Measurements from ENCODE around the gene ZNF717. TPM values are rescaled to one million over a fixed set of nuclear protein-coding genes. Genes with fewer than 3 reads are reported as not detected.
"Not testable (repeated sequence)": the region's sequence is repeated elsewhere in the genome, so short reads cannot be mapped to it uniquely, and the experiment has no call there.

ZNF717 gene
- total RNA-seq: 10 to 100 TPM; 10.5 to 13.8 TPM

DNA sequence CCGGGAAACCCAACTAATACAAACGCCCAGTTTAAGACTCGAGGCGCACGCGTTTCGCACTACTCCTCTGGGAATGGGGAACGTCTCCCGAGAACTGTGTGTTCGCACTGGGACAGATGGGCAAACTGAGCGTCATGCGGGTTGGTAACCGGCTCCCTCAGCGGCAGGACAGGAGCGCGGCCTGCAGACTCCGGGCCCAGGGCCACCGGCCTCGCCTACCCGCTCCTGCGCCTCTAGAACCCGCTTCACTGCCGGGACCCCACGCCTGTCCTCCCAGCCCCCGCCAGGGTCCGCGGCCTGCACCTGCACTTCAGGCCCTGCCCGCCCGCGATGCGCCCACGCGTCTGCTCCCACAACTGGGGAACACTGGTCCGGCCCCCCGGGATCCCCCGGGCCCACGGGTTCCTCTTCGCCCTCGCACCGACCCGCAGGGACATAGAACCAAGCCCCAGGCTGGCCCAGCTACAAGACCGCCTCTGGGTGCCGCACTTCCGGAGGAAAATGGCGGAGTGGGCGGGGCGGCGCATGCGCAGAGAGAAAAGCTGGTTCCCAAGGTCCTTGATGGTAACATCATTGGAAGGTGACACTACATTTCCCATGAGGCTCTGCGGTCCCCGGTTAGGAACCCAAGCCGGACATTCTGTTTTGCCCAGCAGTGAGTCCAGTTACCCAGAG is at the start of gene ZNF717:
ZNF717 (minus strand) TSS at position 469 of the 675 bp plus-strand sequence. CDS start 2,187 bp downstream, outside the sequence.
- peak; percentile 93 for DNase-seq (ENCODE audit: low spot score in 2 of 2)
- Mint-ChIP-seq H3K27ac (peak within 1 kb of the TSS; percentile 88 to 95), H3K36me3 (peaks cover 50 to 64% of the 10 kb centered on the region in 2 donors), H3K9me3 (peaks cover 16 to 30% of the 10 kb centered on the region in 2 donors)
- ATAC-seq: peak in 1 of 2 donors; percentile 66

DNA sequence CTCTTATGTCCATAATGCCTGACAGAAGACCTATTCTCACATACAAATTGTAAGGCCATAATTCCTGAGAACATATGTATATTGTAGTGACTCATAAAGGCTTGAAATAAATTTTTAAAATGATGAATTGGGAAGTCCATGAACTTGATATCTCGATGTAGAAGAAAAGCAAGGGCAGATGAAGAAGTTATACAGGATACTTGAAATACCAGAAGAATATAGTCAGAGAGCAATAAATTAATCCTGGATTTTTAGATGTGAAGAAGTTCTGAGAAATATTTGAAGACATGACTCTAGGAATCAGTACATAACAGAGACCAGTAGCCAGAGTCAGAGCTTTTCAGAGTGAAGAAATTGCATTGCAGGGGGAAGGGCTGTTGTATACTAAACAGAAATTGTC is 45.7 kb upstream of the ZNF717 start:
- ATAC-seq; H3K27ac Mint-ChIP-seq; DNase-seq (ENCODE audit: low spot score in 2 of 2): not testable (repeated sequence)
- Mint-ChIP-seq H3K36me3 (peaks cover 0 to 10% of the 10 kb centered on the region in 2 donors), H3K9me3 (peaks cover 14 to 18% of the 10 kb centered on the region in 2 donors)

DNA sequence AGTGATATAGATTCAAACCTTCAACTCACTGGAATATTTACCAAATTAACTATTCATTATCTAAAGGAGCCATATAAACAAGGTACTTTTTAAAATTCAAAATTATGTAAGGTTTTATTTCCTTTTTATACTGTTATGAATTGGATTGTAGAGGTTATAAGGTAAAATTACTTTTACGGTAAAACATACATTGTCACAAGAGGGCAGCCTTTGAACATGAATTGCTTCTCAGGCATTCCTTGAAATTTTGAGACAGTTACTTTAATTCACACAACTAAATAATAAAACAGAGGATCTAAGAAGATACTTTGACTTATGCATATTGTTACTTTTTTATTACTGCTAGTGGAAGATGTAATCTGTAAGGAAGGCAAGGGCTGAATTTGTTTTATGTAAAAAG is 32.7 kb upstream of the ZNF717 start:
- H3K27ac Mint-ChIP-seq; H3K36me3 Mint-ChIP-seq; DNase-seq (ENCODE audit: low spot score in 2 of 2); ATAC-seq; H3K9me3 Mint-ChIP-seq: not testable (repeated sequence)

DNA sequence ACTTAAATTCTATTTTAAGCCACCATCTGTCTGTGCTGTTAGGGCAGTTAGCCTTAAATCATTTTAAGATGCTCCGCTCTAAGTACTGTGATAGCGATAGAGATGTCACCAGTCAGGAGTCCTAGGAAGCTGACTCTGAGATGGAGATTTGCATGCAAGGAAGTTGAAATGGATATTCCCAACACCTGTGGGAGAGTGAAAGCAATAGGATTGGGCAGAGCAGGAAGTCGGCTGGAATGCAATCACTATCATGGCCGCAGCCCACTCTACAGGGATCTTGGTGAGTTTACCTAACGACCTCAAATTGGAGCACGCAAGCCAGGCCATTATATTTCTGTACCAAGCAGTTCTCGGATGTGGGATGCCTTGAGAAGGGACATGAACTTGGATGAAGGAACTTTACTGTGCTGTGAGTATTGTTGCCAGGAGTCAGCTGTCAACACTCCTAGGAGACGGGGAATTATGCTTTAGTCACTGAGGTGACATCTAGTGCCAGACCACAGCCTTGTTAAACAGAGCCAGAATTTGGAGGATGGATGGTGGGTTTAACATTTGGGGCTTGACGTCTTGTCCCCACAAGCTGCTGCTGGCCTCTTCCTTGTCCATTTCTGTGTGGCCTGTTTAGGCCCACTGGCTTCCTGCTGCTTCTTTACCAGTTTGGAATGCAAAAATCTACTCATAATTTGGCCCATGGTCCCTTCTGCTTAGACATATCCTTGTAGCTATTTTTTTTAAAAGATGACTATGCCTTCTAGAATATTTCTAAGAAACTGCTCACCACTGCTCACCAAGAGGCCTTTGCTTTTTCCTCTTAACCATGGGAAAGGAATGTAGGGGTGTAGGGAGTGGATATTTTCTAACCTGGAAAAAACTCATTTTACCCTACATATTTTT is 31.2 kb upstream of the ZNF717 start:
- H3K27ac Mint-ChIP-seq; H3K9me3 Mint-ChIP-seq; H3K36me3 Mint-ChIP-seq; DNase-seq (ENCODE audit: low spot score in 2 of 2); ATAC-seq: not testable (repeated sequence)

DNA sequence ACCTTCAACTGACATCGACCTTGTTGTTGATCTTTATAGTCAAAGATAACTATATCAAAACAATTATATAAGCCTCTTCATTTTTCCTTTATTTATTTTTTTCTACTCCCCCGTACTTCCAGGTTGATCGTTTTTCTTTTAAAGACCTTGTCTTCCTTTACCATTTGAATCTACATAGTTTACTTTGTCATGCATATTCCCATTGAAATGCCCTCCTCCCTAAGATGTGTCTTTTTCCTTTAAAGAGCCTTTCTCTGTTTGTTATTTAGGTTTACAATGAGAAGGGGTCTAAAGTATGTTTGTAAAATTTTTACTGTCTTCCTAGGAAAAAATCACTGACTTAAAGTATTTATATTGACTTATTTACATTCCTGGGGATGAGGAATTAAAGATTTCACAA is 29.4 kb upstream of the ZNF717 start:
- no peak for ATAC-seq
- H3K36me3 Mint-ChIP-seq: peaks cover 0 to 5% of the 10 kb centered on the region in 2 donors
- H3K9me3 Mint-ChIP-seq: peaks cover 8 to 9% of the 10 kb centered on the region in 2 donors
- no peak overlapping the region for H3K27ac Mint-ChIP-seq
- DNase-seq (ENCODE audit: low spot score in 2 of 2): no peak

DNA sequence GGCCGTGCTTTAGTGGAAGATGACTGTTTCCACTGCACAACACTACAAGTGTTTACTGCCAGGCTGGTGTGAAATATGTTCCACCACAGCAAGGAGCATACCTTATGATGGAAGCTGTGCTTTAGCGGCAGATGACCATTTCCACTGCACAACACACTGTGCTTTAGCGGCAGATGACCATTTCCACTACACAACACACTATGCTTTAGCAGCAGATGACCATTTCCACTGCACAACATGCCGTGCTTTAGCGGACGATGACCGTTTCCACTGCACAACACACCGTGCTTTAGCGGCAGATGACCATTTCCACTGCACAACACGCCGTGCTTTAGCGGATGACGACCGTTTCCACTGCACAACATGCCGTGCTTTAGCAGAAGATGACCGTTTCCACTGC is 2.8 kb downstream of the ZNF717 start:
- H3K27ac Mint-ChIP-seq: no peak overlapping the region
- H3K36me3 Mint-ChIP-seq: peaks cover 77 to 85% of the 10 kb centered on the region in 2 donors
- peaks cover 34 to 36% of the 10 kb centered on the region in 2 donors for H3K9me3 Mint-ChIP-seq
- DNase-seq (ENCODE audit: low spot score in 2 of 2) (no peak), ATAC-seq (no peak)

DNA sequence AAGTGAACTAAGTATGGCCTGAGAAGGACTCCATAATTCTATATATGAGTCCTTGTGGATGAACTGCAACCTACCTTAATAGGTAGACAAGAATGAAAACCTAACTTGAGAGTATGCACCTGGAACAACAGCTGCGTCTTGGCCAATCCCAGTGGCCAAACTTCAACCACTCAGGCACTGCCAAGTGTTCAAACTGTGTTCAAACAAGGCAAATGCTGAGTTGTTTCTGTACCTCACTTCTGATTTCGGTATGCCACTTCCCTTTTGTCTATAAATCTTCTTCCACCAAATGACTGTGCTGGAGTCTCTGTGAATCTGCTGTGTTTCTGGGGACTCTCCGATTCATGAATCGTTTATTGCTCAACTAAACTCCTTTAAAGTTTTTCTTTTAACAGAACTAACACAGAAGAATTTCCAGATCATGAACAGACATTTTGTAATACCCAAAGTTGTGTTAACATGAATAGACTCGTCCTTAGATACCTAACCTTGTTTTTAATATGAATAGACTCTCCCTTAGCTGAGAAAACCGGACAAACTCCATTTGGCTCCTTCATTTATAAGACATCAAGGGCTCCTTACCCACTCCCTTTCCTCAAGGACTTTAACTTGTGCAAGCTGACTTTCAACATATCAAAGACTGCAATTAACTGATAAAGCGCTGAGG is 4.1 kb downstream of the ZNF717 start:
- peak overlapping the region; percentile 24 to 62 for H3K27ac Mint-ChIP-seq
- ATAC-seq (no peak), DNase-seq (ENCODE audit: low spot score in 2 of 2) (peak in 1 of 2 donors; percentile 18)
- peaks cover 31 to 38% of the 10 kb centered on the region in 2 donors for H3K9me3 Mint-ChIP-seq
- peaks cover 79 to 87% of the 10 kb centered on the region in 2 donors for H3K36me3 Mint-ChIP-seq

DNA sequence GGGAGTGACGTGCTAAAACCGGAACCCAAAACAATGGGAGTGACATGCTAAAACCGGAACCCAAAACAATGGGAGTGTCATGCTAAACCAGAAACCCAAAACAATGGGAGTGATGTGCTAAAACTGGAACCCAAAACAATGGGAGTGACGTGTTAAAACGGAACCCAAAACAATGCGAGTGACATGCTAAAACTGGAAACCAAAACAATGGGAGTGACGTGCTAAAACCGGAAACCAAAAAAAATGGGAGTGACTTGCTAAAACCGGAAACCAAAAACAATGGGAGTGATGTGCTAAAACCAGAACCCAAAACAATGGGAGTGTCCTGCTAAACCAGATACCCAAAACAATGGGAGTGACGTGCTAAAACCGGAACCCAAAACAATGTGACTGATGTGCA is 7.6 kb downstream of the ZNF717 start:
- Mint-ChIP-seq H3K9me3 (peaks cover 23 to 31% of the 10 kb centered on the region in 2 donors), H3K36me3 (peaks cover 67 to 68% of the 10 kb centered on the region in 2 donors)
- H3K27ac Mint-ChIP-seq; DNase-seq (ENCODE audit: low spot score in 2 of 2); ATAC-seq: not testable (repeated sequence)

DNA sequence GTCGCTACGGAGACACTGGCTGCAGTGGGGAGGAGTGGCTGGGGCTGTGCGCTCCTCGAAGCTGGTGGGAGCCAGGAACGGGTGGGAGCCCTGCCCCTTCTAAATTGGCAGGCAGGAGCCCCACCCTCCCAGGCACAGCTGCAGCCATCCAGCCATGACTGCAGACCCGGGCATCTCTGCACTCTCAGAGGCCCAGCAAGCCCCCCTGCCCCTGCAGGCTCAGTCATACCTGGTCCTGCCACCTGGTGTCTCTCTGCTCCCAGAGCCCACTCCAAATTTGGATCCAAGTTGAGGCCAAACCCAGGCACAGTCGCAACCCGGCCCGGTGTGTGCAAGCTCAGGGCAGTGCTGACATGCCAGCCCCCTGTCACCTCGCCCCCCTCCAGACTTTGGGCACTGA is 13.7 kb downstream of the ZNF717 start:
- DNase-seq (ENCODE audit: low spot score in 2 of 2); H3K27ac Mint-ChIP-seq; ATAC-seq: not testable (repeated sequence)
- peaks cover 58% of the 10 kb centered on the region in 2 donors for H3K36me3 Mint-ChIP-seq
- H3K9me3 Mint-ChIP-seq: peaks cover 15 to 16% of the 10 kb centered on the region in 2 donors

DNA sequence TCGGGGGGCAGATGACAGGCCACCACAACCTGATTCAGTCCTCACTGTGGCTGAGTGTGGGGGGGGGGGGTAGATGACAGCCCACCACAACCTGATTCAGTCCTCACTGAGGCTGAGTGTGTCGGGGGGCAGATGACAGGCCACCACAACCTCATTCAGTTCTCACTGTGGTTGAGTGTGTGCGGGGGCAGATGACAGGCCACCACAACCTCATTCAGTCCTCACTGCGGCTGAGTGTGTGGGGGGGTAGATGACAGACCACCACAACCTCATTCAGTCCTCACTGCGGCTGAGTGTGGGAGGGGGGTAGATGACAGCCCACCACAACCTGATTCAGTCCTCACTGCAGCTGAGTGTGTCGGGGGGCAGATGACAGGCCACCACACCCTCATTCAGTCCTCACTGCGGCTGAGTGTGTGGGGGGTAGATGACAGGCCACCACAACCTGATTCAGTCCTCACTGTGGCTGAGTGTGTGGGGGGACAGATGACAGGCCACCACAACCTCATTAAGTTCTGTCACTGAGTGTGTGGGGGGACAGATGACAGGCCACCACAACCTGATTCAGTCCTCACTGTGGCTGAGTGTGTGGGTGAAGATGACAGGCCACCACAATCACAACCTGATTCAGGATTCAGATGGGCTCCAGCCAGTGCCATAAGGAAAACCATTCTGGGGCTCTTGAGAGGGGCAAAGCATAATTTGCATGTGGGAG is 16.9 kb downstream of the ZNF717 start:
- peaks cover 80 to 86% of the 10 kb centered on the region in 2 donors for H3K36me3 Mint-ChIP-seq
- ATAC-seq (no peak), DNase-seq (ENCODE audit: low spot score in 2 of 2) (no peak)
- H3K9me3 Mint-ChIP-seq: peaks cover 30 to 37% of the 10 kb centered on the region in 2 donors
- H3K27ac Mint-ChIP-seq: no peak overlapping the region

DNA sequence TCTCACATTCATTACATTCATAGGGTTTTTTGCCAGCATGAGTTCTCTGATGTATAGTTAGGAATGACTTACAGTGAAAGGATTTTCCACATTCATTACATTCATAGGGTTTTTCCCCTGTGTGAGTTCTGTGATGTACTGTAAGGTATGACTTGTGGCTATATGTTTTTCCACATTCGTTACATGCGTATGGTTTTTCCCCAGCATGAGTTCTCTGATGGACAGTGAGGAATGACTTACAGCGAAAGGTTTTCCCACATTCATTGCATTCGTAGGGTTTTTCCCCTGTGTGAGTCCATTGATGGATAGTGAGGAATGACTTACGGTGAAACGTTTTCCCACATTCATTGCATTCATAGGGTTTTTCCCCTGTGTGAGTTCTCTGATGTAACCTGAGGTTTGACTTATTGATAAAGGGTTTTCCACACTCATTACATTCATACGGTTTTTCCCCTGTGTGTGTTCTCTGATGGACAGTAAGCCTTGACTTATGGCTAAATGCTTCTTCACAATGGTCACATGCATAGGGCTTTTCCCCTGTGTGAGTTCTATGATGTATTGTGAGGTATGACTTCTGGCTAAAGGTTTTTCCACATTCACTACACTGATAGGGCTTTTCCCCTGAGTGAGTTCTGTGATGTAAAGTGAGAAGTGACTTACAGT is 47.4 kb downstream of the ZNF717 start:
- Mint-ChIP-seq H3K9me3 (peaks cover 16 to 39% of the 10 kb centered on the region in 2 donors), H3K36me3 (peaks cover 84 to 85% of the 10 kb centered on the region in 2 donors), H3K27ac (no peak overlapping the region)
- ATAC-seq (peak in 1 of 2 donors; percentile 84), DNase-seq (ENCODE audit: low spot score in 2 of 2) (no peak)

DNA sequence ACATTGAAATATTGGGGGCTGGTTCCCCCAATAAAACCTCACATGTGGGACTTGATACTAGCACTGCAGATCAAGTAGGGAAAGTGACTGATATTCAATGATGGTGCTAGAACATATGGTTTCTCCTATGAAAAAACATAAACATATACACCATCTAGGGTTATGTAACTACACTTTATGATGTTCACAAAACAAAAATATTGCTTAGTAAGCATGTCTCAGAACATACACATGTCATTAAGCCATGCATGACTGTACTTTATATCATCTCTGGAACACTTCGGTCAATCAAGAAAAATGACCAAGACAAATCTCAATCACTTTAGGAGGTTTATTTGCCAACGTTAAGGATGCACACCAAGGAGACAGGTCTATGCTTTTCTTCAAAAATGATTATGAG is 57.4 kb downstream of the ZNF717 start:
- Mint-ChIP-seq H3K27ac (no peak overlapping the region), H3K36me3 (peaks cover 82 to 89% of the 10 kb centered on the region in 2 donors), H3K9me3 (peaks cover 56 to 67% of the 10 kb centered on the region in 2 donors)
- DNase-seq (ENCODE audit: low spot score in 2 of 2): no peak
- no peak for ATAC-seq

DNA sequence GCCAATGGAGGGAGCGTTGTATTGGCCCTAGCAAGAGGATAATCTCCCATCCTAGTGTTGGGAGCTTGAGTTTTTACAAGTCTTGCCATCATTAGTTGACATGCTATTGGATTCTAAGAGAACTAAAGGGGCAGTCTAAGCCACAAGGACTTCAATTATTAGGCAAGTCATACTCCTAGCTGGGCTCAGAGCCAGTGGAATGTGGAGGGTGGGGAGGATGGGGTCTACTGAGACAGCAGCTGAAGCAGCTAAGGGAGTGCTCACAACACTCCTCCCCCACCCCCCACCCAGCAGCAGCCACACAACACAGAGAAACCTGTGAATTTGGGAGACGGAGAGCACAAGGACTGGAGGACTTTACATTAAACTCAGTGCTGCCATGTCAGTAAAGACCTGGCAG is 93.3 kb downstream of the ZNF717 start:
- ATAC-seq: no peak
- Mint-ChIP-seq H3K9me3 (peaks cover 16% of the 10 kb centered on the region in 2 donors), H3K27ac (no peak overlapping the region), H3K36me3 (peaks cover 10 to 29% of the 10 kb centered on the region in 2 donors)
- no peak for DNase-seq (ENCODE audit: low spot score in 2 of 2)

DNA sequence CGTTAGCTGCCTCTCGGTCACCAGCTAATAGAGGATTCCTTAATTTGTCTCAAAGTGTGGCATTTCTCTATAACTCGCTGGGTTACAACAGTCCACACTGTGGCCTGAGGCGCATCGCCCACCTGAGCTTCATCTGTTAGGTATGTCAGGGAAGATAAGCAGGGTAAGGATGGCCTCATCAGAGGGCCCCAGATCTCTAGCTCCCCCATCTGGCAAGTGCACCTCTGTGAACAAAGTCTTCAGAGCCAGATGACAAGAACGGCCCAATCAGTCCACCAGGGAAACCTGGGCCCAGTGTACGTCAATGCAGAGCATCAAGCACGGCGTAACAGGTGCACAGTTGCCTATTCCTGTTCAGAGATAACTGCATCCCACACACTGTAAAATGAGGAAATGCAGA is 98.0 kb downstream of the ZNF717 start:
- Mint-ChIP-seq H3K9me3 (peaks cover 18 to 27% of the 10 kb centered on the region in 2 donors), H3K27ac (no peak overlapping the region), H3K36me3 (peaks cover 14 to 44% of the 10 kb centered on the region in 2 donors)
- no peak for DNase-seq (ENCODE audit: low spot score in 2 of 2)
- no peak for ATAC-seq

All from activated naive CD4-positive, alpha-beta T cell treated with anti-CD3 and anti-CD28 coated beads, Interleukin-2, amount 50 U/mL, for 72 hours (primary cell).